ENCODE measurements around the gene PDSS2.

- TF ChIP-seq POLR2A (IDR thresholded peaks at IDR 0.05) = no peak
- TF ChIP-seq, protein P1, sequence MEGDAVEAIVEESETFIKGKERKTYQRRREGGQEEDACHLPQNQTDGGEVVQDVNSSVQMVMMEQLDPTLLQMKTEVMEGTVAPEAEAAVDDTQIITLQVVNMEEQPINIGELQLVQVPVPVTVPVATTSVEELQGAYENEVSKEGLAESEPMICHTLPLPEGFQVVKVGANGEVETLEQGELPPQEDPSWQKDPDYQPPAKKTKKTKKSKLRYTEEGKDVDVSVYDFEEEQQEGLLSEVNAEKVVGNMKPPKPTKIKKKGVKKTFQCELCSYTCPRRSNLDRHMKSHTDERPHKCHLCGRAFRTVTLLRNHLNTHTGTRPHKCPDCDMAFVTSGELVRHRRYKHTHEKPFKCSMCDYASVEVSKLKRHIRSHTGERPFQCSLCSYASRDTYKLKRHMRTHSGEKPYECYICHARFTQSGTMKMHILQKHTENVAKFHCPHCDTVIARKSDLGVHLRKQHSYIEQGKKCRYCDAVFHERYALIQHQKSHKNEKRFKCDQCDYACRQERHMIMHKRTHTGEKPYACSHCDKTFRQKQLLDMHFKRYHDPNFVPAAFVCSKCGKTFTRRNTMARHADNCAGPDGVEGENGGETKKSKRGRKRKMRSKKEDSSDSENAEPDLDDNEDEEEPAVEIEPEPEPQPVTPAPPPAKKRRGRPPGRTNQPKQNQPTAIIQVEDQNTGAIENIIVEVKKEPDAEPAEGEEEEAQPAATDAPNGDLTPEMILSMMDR (IDR thresholded peaks at IDR 0.05) = no peak
- no peak for TF ChIP-seq POLR2AphosphoS5 (IDR thresholded peaks at IDR 0.05)
- TF ChIP-seq EP300 (IDR thresholded peaks at IDR 0.05) = no peak
These were observed 280.4 kb downstream of the PDSS2 start for GRCh38 chr6:107179004-107179403.

All from suprapubic skin (tissue), 4 donors.